K562 (cell line): ENCODE results near the gene MESP1. TPM values are rescaled to one million over a fixed set of nuclear protein-coding genes. Genes with fewer than 3 reads are reported as not detected.

ENCODE experiments used
- ATAC-seq: fragments of 200-7000 bp; cut with Tn5 transposase; 3 replicates; pipeline ENCODE4 v1.9.1; 2020; ENCODE audit warnings: moderate library complexity
- BruUV-seq: library from RNA; stranded (reverse); fragments of 400-500 nt; replicated peaks from 2 replicates; lab custom pipeline; 2021; lab: Mats Ljungman, UMichigan
- CTCF ChIA-PET: fragments of 300-600 bp; formaldehyde crosslinking; extraction: SDS; loops from one replicate; lab custom pipeline; 2021; ENCODE audit warnings: low intra/inter-chr PET ratio; lab: Yijun Ruan, JAX
- POLR2A ChIA-PET: fragments of 300-600, 350-650 bp; sonication (Branson Sonifier 250); formaldehyde crosslinking; extraction: SDS; loops from one replicate; lab custom pipeline; 2021; ENCODE audit warnings: antibody characterized with exemption, inconsistent platforms; lab: Yijun Ruan, JAX
- DNase-seq, 4 experiments: peaks; one replicate each; pipeline versions ENCODE4 v3.0.0 to v3.0.0-alpha.2; 2011 to 2018; ENCODE audit warnings: low spot score in 3 of 4, mixed read lengths in 3 of 4; ENCODE audit errors: extremely low read depth in 1 of 4
- FAIRE-seq: peaks from 2 replicates; lab custom pipeline; 2011; peaks lifted over from hg19 to GRCh38; lab: Jason Lieb, UNC
- H2AFZ ChIP-seq: 2 replicates; pipeline ENCODE4 v1.6.0; 2011; ENCODE audit warnings: low read depth, low read length, control low read depth, inconsistent platforms
- H3K27ac ChIP-seq: fragments of 200-600 bp; 3 replicates; pipeline ENCODE4 v1.8.0; 2011; ENCODE audit warnings: low read depth, mild to moderate bottlenecking, control low read depth, inconsistent platforms, low read length, moderate library complexity, mixed read lengths; ENCODE audit errors: extremely low read depth
- H3K27me3 ChIP-seq, 2 experiments: fragments of 300-600 bp in 1 of 2; 2 replicates in 1 of 2; 3 replicates in 1 of 2; pipeline versions ENCODE4 v1.6.0 to v1.8.0; 2011; ENCODE audit warnings: inconsistent platforms in 2 of 2, low read length in 2 of 2, mild to moderate bottlenecking in 1 of 2, mixed read lengths in 1 of 2, moderate library complexity in 1 of 2; ENCODE audit not compliant: control insufficient read depth in 2 of 2, insufficient read depth in 2 of 2
- H3K36me3 ChIP-seq: fragments of 300-600 bp; 3 replicates; pipeline ENCODE4 v1.8.0; 2011; ENCODE audit warnings: mild to moderate bottlenecking, low read length, inconsistent platforms; ENCODE audit not compliant: control insufficient read depth, insufficient read depth
- H3K4me1 ChIP-seq, 2 experiments: fragments of 200-600 bp in 1 of 2; replicated peaks in 1 of 2; 2 replicates in 1 of 2; 3 replicates in 1 of 2; pipeline versions ENCODE4 v1.5.1 to v1.8.0; 2011; ENCODE audit warnings: inconsistent platforms in 2 of 2, low read length in 2 of 2, mild to moderate bottlenecking in 1 of 2, mixed read lengths in 1 of 2, moderate library complexity in 1 of 2; ENCODE audit not compliant: control insufficient read depth in 2 of 2, insufficient read depth in 2 of 2
- H3K4me2 ChIP-seq: 2 replicates; pipeline ENCODE4 v1.6.1; 2011; ENCODE audit warnings: low read length, control low read depth, inconsistent platforms, mixed read lengths; ENCODE audit not compliant: insufficient read depth
- H3K4me3 ChIP-seq: fragments of 200-600 bp; sonication (generic), shearing (Covaris generic); 2 replicates; pipeline ENCODE4 v1.5.1; 2016; ENCODE audit warnings: control low read depth, inconsistent platforms
- H3K79me2 ChIP-seq: fragments of 200-600 bp; 3 replicates; pipeline ENCODE4 v1.8.0; 2011; ENCODE audit warnings: low read length, inconsistent platforms; ENCODE audit not compliant: control insufficient read depth, insufficient read depth
- H3K9ac ChIP-seq, 2 experiments: 2 replicates each; pipeline versions ENCODE4 v1.6.0 to v1.6.1; 2011; ENCODE audit warnings: low read depth in 2 of 2, low read length in 2 of 2, control low read depth in 1 of 2, inconsistent platforms in 1 of 2, mild to moderate bottlenecking in 1 of 2, mixed read lengths in 1 of 2; ENCODE audit not compliant: insufficient read depth in 1 of 2
- H3K9me1 ChIP-seq: one replicate; pipeline ENCODE4 v1.6.0; 2011; ENCODE audit warnings: inconsistent platforms, mild to moderate bottlenecking, low read length, moderate library complexity; ENCODE audit not compliant: control insufficient read depth, insufficient read depth
- H3K9me3 ChIP-seq: replicated peaks from 2 replicates; pipeline ENCODE4 v1.5.1; 2011; ENCODE audit warnings: low read depth, low read length, inconsistent platforms; ENCODE audit not compliant: control insufficient read depth, insufficient read depth
- H4K20me1 ChIP-seq: replicated peaks from 2 replicates; pipeline ENCODE4 v1.6.1; 2011; ENCODE audit warnings: low read length, inconsistent platforms, mixed read lengths; ENCODE audit not compliant: control insufficient read depth, insufficient read depth
- CBFA2T2 ChIP-seq: fragments of 450-650 bp; conservative IDR thresholded peaks from 2 replicates; pipeline ENCODE4 v1.6.1; 2017; ENCODE audit warnings: mild to moderate bottlenecking
- HEY1 ChIP-seq: fragments of 250-450 bp; sonication (Bioruptor Pico); IDR thresholded peaks from 2 replicates; pipeline ENCODE4 v1.5.0; 2020; ENCODE audit warnings: mild to moderate bottlenecking, moderate library complexity, borderline replicate concordance
- HLTF ChIP-seq: fragments of 450-650 bp; IDR thresholded peaks from 2 replicates; pipeline ENCODE4 v1.6.1; 2016
- IRF1 ChIP-seq: sonication (generic); formaldehyde crosslinking; IDR thresholded peaks from 2 replicates; pipeline ENCODE4 v1.8.0; 2022; ENCODE audit warnings: missing genetic modification reagents, mild to moderate bottlenecking, borderline replicate concordance
- MYBL2 ChIP-seq, 2 experiments: fragments of 450-650 bp in 1 of 2; sonication (generic) in 1 of 2; formaldehyde crosslinking in 1 of 2; IDR thresholded peaks; 2 replicates each; pipeline versions ENCODE4 v1.6.1 to v1.8.1; 2017 to 2022; ENCODE audit warnings: borderline replicate concordance in 1 of 2, inconsistent platforms in 1 of 2, low read depth in 1 of 2, mild to moderate bottlenecking in 1 of 2, missing genetic modification reagents in 1 of 2, moderate library complexity in 1 of 2
- TAF1 ChIP-seq: IDR thresholded peaks from 2 replicates; pipeline ENCODE4 v1.6.1; 2011; ENCODE audit warnings: mild to moderate bottlenecking, low read length, moderate library complexity; ENCODE audit not compliant: insufficient read depth, control insufficient read depth, severe bottlenecking; ENCODE audit errors: extremely low read depth
- WGBS: fragments of 100-300 bp; shearing (Covaris generic); methylation state at CpG from one replicate; pipeline ENCODE4 v1.1.6; 2016; ENCODE audit warnings: low coverage, mixed read lengths; ENCODE audit not compliant: insufficient coverage; ENCODE audit errors: missing lambda C conversion rate; 5-methylcytosine and 5-hydroxymethylcytosine counted together
- in situ Hi-C: fragments of 300-500 bp; cut with MboI; formaldehyde crosslinking; loops from 4 replicates; pipeline ENCODE4 v1.15.0; 2018; ENCODE audit warnings: inconsistent platforms, mixed read lengths
- intact Hi-C: fragments of 100-400 bp; cut with micrococcal nuclease; formaldehyde crosslinking; loops from 2 replicates; pipeline ENCODE4 v1.14.2; 2022
- polyA plus RNA-seq, 8 experiments: library from polyadenylated mRNA; depleted of rRNA in 4 of 8; stranded (reverse) in 5 of 8; unstranded in 3 of 8; fragments of >200 nt; fragmentation: Nextera tagmentation in 2 of 8; fragmentation: Illumina TruSeq in 1 of 8; extraction: Ambion mirVana in 2 of 8; extraction: Trizol in 1 of 8; gene quantifications; 2 replicates each; pipeline versions ENCODE4 v1.2.1 to v1.2.3, GENCODE V29; 2011 to 2014; ENCODE audit warnings: inconsistent platforms in 1 of 8, missing spikeins in 1 of 8
- total RNA-seq, 7 experiments: library from RNA; depleted of rRNA in 6 of 7; stranded (reverse); fragments of >200 nt in 6 of 7; fragmentation: Illumina TruSeq in 2 of 7; extraction: Trizol in 2 of 7; gene quantifications; 2 replicates each; pipeline versions ENCODE4 v1.2.1 to v1.2.3, GENCODE V29; 2011 to 2021; ENCODE audit warnings: low replicate concordance in 1 of 7

Gene MESP1
- total and polyA plus RNA-seq, 9 of the 15 experiments (the other 6 are each of a cell fraction or from before 2014, with no cell fraction given) = 0.14 to 1.1 (median 0.36) TPM; not detected in 4

DNA sequence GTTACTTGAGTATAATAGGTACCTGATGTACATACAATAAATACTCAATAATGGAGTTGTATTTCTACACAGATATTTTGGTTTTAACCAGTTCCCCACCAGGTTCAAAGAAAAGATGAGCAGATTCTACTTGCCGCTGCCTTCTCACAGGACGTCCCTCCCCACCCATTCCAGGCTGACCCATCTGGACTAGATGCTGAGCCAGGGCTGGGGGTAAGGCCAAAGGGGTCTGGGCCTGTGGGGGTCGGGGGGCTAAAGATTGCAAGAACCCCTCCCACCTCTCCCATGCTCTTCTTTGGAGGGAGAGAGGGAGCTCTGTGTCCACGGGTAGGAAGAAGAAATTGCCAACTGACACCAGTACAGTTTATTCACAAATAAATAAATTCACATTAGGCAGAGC is 1.5 kb downstream of the MESP1 start:
- ATAC-seq (no peak), FAIRE-seq (no peak), DNase-seq (no peak)
- 47% methylated on average over 4 of the region's 4 CpGs for WGBS
- Histone ChIP-seq H3K4me1 (peaks cover 0 to 35% of the 10 kb centered on the region in 2 experiments; a peak in 3 of 5 replicates), H3K36me3 (no peaks in the 10 kb centered on the region), H2AFZ (no peak overlapping the region), H3K27ac (no peak overlapping the region), H3K79me2 (no peaks in the 10 kb centered on the region), H3K4me2 (no peak overlapping the region), H3K9me1 (no peaks in the 10 kb centered on the region), H3K4me3 (no peak overlapping the region), H3K27me3 (peaks cover 4 to 29% of the 10 kb centered on the region in 2 experiments; a peak in 4 of 5 replicates), H3K9ac (no peak overlapping the region)
- BruUV-seq = no TSS peak
- CTCF ChIA-PET = no interaction called here
- in situ Hi-C loops = no loop called here
- POLR2A ChIA-PET = interaction anchor here (1.1 kb wide), 1 partner anchor 19 kb away, joined by 4 read pairs; no protein-coding TSS in a partner anchor
- no peak for TF ChIP-seq CBFA2T2
- no peak for TF ChIP-seq HLTF
- no peak for TF ChIP-seq TAF1
- no peak for TF ChIP-seq IRF1 (CRISPR knock-in tag)
- no peak for TF ChIP-seq MYBL2 (IDR thresholded peaks at IDR 0.05; ENCODE audit: low read depth)
- no peak for TF ChIP-seq MYBL2 (CRISPR knock-in tag; IDR thresholded peaks at IDR 0.05; ENCODE audit: borderline replicate concordance)
- no peak for TF ChIP-seq HEY1
- TF ChIP-seq, all 486 proteins: peak for 0
- intact Hi-C loops = loop anchor here (10.0 kb wide), 1 partner anchor 535 kb away; no protein-coding TSS in a partner anchor
- H3K9me3 ChIP-seq = no peaks in the 10 kb centered on the region
- no peaks in the 10 kb centered on the region for H4K20me1 ChIP-seq
